ENCODE data around the gene SMG6. TPM values are rescaled to one million over a fixed set of nuclear protein-coding genes. Genes with fewer than 3 reads are reported as not detected.
A peak's percentile ranks its signal among the peaks of the same experiment; 100 is the strongest.

Gene SMG6
- total and polyA plus RNA-seq, 2 of the 13 experiments (the other 11 are each of a cell fraction or from before 2014, with no cell fraction given), result 4.6 to 14.6 TPM

DNA sequence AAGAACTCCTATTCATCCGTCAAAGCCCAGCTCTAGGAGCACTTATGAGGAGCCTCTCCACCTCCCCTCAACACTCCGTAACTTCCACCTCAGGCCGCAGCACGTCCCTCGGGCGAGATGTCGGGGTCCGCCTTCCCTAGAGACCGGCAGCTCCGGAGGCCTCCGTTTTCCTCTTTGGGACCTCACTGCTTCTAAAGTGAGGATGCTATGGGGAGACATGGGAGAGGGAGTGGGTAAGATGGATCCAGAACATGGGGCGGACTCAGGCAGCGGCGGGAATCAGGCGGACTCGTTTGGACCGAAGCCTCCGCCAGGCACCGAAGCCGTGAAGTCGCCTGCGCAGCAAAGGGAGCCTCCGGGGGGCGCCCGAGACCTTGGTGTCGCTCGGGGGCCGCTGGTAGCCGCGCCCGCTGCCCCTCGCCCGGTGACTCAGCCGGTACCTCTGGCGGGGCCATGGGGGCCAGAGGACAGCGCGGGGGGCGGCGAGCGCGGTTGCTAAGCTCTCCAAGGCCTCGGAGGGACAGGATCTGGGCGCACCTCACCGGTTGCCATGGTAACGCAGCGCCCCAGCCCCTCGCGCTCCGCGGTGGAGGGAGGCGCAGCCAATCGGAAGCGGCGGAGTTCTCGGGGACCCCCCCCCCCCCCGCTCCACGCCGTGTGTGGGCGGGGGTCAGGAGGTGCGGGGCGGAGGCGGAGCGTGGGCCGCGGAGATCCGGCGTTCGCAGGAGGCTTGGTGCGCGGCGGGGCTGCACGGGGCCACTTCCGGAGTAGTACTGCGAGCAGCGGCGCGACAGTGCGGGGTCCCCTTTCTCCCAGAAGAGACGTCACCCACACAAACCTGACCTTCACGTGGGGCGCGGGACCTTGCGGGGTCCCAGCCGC is 250.0 kb downstream of the SMG6 start (continued):
- TF ChIP-seq, protein P1, sequence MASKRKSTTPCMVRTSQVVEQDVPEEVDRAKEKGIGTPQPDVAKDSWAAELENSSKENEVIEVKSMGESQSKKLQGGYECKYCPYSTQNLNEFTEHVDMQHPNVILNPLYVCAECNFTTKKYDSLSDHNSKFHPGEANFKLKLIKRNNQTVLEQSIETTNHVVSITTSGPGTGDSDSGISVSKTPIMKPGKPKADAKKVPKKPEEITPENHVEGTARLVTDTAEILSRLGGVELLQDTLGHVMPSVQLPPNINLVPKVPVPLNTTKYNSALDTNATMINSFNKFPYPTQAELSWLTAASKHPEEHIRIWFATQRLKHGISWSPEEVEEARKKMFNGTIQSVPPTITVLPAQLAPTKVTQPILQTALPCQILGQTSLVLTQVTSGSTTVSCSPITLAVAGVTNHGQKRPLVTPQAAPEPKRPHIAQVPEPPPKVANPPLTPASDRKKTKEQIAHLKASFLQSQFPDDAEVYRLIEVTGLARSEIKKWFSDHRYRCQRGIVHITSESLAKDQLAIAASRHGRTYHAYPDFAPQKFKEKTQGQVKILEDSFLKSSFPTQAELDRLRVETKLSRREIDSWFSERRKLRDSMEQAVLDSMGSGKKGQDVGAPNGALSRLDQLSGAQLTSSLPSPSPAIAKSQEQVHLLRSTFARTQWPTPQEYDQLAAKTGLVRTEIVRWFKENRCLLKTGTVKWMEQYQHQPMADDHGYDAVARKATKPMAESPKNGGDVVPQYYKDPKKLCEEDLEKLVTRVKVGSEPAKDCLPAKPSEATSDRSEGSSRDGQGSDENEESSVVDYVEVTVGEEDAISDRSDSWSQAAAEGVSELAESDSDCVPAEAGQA (IDR thresholded peaks at IDR 0.05; ENCODE audit: low read depth), result no peak
- TF ChIP-seq, protein P1 (CRISPR knock-in tag; IDR thresholded peaks at IDR 0.05; ENCODE audit: borderline replicate concordance), result no peak
- TF ChIP-seq NFIB (CRISPR knock-in tag; IDR thresholded peaks at IDR 0.05; ENCODE audit: borderline replicate concordance), result no peak
- TF ChIP-seq JUNB (CRISPR knock-in tag; IDR thresholded peaks at IDR 0.05; ENCODE audit: borderline replicate concordance), result 0 out of 2 replicates have a peak, but pooled peaks have one; percentile 20
- TF ChIP-seq ZNF143 (CRISPR knock-in tag; IDR thresholded peaks at IDR 0.05), result no peak
- no peak for TF ChIP-seq CENPX (CRISPR knock-in tag; IDR thresholded peaks at IDR 0.05)
- TF ChIP-seq, protein P2, sequence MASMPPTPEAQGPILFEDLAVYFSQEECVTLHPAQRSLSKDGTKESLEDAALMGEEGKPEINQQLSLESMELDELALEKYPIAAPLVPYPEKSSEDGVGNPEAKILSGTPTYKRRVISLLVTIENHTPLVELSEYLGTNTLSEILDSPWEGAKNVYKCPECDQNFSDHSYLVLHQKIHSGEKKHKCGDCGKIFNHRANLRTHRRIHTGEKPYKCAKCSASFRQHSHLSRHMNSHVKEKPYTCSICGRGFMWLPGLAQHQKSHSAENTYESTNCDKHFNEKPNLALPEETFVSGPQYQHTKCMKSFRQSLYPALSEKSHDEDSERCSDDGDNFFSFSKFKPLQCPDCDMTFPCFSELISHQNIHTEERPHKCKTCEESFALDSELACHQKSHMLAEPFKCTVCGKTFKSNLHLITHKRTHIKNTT (CRISPR knock-in tag; IDR thresholded peaks at IDR 0.05), result no peak
- TF ChIP-seq, protein P3, sequence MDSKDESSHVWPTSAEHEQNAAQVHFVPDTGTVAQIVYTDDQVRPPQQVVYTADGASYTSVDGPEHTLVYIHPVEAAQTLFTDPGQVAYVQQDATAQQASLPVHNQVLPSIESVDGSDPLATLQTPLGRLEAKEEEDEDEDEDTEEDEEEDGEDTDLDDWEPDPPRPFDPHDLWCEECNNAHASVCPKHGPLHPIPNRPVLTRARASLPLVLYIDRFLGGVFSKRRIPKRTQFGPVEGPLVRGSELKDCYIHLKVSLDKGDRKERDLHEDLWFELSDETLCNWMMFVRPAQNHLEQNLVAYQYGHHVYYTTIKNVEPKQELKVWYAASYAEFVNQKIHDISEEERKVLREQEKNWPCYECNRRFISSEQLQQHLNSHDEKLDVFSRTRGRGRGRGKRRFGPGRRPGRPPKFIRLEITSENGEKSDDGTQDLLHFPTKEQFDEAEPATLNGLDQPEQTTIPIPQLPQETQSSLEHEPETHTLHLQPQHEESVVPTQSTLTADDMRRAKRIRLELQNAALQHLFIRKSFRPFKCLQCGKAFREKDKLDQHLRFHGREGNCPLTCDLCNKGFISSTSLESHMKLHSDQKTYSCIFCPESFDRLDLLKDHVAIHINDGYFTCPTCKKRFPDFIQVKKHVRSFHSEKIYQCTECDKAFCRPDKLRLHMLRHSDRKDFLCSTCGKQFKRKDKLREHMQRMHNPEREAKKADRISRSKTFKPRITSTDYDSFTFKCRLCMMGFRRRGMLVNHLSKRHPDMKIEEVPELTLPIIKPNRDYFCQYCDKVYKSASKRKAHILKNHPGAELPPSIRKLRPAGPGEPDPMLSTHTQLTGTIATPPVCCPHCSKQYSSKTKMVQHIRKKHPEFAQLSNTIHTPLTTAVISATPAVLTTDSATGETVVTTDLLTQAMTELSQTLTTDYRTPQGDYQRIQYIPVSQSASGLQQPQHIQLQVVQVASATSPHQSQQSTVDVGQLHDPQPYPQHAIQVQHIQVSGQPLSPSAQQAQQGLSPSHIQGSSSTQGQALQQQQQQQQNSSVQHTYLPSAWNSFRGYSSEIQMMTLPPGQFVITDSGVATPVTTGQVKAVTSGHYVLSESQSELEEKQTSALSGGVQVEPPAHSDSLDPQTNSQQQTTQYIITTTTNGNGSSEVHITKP (CRISPR knock-in tag; IDR thresholded peaks at IDR 0.05; ENCODE audit: low read depth), result no peak

Measured in HepG2 (cell line).